ENCODE results near the gene ENOX1.

DNA sequence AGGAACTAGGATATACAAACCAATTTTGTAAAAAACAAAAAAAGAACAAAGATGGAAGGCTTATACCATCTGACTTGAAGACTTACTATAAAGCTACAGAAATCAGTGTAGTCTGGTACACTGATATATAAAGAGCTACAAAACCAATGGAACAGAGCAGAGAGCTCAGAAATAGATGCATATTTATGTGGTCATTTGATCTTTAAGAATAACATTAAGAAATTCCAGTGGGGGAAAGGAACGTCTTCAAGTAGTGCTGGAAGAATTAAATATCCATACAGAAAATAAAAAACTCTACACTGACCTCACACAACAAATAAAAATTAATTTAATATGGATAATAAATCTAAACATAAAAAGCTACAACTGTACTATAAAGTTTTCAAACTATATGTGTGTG lies 317.0 kb downstream of the ENOX1 start:
- TF ChIP-seq POLR2A (IDR thresholded peaks at IDR 0.05): no peak
- no peak for TF ChIP-seq CTCF (IDR thresholded peaks at IDR 0.05)
